Activated effector memory CD4-positive, alpha-beta T cell treated with Interleukin-2 at 50 U/mL for 16 hours (primary cell): Measurements from ENCODE around the gene FAM219A.

Experiments
- DNase-seq: peaks from one replicate; pipeline ENCODE4 v3.0.0-alpha.2; 2020

Gene FAM219A, protein sequence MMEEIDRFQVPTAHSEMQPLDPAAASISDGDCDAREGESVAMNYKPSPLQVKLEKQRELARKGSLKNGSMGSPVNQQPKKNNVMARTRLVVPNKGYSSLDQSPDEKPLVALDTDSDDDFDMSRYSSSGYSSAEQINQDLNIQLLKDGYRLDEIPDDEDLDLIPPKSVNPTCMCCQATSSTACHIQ

DNA sequence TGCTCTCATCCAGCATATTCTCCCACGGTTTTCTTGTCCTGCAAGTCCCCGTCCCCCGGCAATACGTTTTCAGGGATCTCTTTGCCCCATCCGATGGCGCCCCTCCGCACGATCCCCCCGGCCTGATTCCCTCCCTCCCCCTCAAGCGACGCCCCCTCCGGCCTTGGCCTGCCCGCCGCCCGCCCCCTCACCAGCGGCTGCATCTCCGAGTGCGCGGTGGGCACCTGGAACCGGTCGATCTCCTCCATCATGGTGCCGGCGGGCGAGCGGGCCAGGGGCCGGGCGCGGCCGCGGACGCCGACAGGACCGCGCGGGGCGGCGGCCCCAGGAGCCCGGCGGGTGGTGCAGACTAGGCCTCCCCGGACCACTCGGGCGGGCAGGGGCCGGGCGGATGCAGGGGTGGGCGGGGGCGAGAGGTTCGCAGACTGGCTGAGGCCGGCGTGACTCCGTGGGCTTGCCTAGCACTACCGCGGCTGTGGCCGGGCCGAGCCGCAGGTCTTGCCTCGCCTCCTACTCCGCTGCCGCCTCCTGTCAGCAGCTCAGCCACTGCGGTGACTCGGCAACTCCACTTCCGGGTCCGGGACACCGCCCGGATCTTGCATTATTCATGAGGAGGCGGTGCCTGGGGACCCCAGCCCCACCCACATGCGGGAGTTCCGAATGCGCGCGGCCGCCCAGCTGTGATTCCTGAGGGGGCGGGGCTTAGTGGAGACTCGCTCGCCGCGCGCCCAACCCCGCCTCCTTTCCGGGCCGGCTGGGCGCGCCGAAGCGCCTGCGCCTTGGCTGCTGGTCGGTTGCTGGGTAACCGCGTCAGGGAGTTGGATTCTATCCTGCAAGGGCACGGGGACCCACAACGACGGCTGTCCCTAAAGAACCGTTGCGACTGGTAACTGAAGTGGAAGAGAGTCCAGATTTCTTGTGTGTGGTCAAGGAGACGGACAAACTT lies at the start of gene FAM219A, which contains the start of gene DNAI1:
Gene FAM219A (minus strand): TSS at position 558 of the 946 bp plus-strand sequence. CDS start 307 bp downstream, at position 251.
Gene DNAI1 (plus strand): TSS at position 793 of the 946 bp plus-strand sequence. CDS start 201 bp downstream, outside the sequence.
- peak; percentile 99 for DNase-seq

DNA sequence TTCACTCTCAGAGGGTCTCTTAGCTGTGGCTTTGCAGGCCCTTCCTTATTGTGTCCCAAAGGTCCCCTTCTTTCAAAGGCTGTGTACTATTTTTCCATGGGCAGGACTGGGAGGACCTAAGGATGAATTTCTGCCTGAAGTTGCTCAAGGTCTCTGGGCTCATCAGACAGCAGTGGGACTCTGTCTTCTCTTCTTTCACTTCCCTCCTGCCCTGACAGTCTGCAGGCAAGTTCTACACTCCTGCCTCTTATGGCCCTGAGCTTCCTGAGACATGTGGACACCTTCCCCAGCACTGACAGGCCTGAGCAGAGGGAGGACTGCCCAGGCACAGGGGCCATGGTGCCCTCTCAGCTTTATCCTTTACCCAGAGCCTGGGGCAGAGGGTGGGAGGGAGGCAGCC lies 49.6 kb upstream of the FAM219A start:
- no peak for DNase-seq

DNA sequence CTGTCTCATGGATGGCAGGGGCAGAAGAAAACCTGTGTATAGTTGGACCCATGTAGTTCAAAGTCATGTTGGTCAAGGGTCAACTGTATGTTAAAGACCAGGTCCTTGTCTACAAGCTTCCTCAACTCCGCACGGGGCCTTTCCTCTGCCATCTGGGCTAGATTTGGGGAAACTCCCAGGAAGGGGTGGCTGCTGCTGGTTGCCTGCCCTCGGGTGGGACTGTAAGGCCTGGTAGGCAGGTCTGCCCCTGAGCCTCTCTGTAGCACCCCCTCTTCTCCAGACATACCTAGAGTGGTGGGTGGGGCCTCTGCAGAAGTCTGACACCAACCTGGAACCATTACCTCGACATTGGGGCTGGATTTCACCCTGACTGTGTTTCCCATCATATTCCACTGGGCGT lies 49.2 kb upstream of the FAM219A start:
- DNase-seq, result no peak

DNA sequence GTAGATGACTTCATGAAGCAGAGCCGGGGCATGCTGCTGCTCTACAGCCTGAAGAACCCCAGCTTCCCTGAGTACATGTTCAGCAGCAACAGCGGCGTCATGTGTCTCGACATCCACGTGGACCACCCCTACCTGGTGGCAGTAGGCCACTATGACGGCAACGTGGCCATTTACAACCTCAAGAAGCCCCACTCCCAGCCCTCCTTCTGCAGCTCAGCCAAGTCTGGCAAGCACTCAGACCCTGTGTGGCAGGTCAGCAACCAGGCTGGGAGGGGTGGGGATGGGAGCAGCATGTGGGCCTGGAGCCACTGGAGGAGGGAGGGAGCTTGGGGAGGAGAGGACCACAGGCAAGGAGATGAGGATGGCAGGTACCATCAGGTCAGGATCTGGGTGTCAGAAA lies 48.3 kb upstream of the FAM219A start:
- DNase-seq, result no peak

DNA sequence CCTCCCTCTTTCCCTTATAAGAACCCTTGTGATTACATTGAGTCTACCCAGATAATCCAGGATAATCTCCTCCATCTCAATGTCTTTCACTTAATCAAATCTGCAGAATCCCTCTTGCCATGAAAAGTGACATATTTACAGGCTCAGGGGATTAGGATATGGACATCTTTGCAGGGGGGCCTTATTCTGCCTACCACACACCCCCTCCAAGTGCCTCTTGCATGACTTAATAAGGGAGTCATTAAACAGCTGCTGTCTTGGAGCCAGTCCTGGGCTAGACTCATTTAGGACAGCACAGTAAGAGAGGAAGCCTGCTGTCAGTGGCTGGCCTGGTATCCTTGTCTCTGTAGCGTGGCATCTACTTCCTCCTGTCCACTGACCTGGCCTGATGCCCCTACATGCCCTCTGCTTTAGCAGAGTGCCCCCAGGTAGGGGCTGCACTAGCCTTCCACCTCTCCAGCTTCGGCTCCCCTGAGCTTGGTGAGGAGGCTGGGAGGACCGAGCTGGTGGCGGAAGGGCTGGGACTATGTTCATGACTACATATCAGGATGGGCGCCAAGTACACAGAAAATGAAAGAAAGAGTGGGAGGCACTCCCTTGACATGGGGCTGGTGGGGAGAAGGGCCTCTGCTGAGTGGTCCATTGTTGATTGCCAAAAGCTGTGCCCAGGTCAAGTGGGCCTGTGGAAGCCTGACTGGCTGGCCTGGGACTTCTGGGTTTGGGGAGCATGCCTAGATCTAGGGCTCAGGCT lies 47.2 kb upstream of the FAM219A start:
- no peak for DNase-seq

DNA sequence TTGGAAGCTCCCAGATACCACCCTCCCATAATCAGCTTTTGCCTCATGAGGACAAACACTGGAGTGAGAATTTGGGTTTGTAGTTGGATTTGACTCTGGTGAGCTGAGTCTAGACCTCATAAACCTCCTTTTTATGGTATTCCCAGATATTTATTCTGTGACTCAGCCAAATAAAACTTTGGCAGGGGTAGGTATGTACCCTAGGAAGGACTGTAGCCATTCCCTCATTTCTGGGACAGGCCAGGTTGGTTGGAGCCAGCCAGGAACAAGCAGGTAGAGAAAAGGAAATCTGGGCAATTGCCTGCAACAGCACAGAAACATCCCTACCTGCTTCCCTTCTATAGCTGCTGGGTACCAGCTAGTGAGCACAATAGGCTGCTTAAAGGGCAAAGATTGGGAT lies 45.0 kb upstream of the FAM219A start:
- no peak for DNase-seq

DNA sequence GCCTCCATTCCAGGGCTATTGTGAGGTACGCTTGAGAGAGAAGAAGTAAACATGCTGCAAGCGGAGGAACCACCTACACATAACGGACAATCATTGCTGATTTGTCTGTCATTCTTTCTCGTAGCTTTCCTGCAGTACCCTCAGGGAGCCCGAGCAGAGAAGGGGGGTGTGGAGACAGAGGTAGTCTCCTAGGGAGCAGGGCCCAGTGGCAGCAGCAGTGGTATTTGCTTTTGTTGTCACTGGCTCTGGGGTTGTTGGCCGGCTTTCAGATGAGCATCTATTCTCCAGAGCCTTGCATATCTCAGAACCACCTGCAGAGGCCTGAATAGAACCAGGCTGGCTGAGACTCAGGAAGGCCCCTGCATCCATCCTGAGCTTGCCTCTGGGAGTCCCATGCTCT lies 44.5 kb upstream of the FAM219A start:
- no peak for DNase-seq

DNA sequence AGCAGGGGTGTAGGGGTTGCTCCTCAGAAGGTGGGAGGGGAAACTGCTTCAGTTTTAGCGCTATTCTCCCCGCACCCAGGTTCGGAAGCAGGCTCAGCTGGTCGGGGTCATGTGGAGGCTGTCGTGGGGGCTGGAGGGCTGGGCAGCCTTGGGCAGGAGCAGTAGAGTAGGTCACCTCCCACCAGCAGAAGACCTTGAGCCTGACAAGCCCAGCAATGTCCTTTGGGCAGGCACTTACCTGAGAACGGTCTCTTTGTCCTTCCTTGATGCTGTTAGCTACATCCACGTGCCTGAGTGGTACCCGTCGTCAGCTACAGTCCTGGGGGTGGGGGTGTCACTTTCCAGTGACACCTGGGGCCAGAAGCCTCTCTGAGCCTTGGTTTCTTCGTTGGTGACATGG lies 44.1 kb upstream of the FAM219A start:
- no peak for DNase-seq

DNA sequence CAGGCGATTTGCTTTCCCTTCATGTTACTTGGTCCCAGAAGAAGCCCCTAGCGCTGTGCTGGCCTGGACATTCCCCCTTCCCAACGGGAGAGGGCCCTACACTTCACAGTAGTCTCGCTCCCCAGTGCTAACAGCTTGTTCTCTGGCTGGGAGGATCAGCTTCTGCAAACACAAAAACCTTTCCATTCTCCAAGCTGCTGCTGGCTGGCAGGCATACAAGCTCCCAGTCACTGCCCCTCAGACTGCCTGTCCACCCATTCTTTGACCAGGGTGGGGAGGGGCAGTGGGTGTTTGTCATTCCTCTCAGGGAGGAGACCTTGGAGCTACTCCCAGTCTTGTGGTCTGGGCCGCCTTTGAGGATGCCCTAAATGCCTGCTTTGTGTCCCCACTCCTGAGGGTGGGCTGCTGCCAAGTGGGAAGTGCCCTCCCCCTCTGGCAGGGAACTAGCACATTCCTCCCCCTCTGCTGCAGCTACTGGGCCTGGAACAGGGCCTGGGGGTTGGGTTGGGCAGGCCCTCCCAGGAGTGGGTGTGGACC lies 43.6 kb upstream of the FAM219A start:
- no peak for DNase-seq

DNA sequence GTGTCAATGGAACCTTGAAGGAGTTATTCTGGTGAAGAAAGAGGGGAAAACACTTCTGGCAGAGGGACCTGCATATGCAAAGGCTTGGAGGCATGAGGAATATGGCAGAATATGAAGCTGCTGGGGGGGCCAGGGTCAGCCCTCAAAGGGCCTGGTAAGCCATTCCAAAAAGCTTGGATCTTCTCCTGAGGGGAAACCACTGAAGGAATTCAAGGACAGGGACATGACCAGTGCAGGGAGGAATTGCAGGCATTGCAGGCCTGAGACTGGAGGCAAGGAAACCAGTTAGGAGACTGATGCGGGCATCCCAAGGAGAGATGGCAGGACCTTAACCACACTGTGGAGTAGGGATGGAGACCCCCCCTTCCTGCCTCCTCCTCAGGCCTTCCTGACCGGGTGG lies 43.0 kb upstream of the FAM219A start:
- DNase-seq, result no peak

DNA sequence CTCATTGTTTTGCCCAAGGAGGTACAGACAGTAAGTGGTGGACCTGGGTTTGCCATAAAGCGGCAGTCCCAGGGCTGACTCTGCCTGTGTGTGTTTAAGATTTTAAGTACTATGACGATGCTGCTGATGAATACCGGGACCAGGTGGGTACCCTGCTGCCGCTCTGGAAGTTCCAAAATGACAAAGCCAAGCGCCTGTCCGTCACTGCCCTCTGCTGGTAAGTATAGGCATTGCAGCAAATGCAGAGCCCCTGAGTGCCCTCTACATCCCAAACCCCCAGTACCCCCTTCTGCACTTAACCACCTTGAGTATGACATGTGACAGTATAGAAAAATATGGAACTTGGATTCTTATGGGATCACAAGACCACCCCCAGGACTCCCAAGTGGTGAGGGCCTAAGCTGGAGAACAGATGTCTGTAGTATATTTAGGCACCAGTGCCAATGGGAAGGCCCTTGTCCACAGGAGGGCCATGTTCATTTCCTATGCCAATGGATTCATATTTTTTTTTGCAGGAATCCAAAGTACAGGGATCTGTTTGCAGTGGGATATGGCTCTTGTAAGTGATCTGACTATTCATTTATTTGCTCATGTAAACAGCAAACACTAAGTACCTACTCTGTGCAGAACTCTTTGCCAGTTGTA lies 42.4 kb upstream of the FAM219A start:
- DNase-seq, result peak; percentile 50

DNA sequence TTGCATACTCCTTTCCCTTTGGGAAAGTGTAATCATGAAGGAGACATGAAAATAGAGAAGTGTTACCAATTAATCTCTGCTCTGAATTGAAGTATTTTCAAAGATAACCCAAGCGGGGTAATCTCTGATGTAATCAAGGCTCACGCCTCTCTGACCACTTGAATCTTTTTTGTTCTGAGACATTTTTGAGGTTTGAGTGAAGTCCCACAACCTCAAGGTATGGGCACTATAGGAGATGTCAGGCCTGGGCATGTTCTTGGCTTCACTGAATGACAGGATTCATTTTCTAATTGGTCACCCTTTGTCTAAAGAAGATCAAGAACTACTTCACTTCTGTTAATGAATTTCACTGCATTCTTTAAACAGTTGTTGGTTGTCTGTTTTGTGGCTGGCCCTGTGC lies 40.7 kb upstream of the FAM219A start:
- DNase-seq, result no peak

DNA sequence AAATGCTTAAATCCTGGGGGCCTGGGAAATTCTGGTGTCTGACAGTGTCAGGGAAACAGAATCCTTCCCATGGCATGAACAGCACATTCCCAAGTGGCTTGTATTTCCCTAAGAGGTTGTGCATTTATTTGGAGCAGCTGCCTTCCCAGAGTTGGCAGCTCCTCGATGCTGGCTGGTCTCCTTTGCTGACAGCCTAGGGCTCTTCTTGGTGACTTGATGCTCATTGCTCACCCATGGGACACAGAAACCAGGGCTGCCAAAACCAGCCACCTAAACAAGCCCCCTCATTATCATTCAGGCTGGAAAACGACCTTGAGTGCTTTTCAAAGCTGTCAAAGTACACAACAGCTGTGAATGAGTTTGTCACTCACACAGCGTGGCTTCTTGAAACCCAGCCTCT lies 40.2 kb upstream of the FAM219A start:
- no peak for DNase-seq

DNA sequence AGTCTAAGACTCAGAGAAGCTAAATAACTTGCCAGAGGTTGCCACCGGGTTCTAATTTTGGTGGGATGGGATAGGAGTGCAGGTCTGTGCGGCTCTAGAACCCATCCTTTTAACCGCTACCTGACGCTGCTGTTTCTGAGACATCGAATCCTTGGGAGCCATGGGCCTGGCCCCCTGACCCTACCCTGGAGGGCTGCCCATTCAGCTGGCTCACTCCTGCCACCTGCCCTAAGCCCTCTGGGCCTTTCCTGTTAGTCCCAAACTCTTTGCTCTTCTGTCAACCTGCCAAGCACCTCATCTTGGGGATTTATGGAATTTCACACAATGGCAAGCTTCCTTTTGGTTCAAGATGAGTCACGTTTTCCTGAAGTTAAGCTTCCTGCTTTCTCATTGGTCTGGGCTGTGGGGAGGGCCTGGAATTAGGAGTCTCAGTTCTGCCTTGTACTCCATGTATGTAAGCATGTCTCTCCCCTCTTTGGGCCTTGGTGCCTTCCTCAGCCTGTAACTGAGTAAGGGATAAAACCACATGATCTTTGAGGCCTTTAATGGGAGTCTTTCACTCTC lies 37.9 kb upstream of the FAM219A start:
- DNase-seq, result no peak

DNA sequence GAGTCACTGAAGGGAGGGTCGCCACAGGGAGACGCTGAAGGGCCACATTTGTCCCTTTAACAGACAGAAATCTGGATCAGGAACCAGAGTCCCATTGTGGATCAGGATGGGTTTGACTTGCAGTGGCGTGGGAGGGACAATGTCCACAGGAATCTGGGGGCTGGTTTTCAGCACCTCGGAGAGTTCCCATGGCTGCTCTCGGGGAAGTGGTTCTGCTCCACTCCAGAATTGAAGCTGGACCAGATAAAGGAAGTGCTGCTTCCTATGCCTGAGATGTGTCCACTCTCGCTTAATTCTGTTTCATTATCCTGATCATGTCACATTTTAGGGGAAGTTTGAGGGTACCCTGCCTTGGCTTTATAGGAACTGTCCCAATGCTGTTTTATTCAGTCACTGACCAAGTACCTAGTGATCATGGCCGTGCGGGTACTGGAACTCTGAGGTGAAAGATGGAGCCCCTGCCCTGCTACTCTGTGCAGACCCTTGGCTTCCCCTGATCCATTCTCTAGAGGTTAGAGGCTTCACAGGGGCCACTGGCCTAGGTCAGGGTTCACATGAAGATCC lies 35.7 kb upstream of the FAM219A start:
- no peak for DNase-seq

DNA sequence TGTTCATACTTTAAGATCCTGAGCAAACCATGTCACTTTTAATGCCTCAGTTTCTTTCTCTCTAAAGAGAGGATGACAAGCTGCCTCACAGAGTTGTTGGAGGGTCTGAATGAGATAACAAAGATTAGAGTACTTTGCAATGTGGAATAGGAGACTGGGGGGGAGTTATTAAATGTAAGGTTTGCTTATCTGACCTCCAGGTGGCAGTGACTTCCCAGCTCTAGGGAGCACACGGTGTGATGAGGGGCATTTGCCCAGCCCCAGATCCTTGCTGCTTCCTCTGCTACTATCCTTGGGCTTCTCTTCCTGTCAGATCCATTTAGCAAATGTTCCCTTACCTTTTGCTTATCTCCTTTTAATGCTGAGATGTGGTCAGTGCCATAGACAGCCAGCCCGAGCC lies 33.7 kb upstream of the FAM219A start:
- DNase-seq, result no peak

DNA sequence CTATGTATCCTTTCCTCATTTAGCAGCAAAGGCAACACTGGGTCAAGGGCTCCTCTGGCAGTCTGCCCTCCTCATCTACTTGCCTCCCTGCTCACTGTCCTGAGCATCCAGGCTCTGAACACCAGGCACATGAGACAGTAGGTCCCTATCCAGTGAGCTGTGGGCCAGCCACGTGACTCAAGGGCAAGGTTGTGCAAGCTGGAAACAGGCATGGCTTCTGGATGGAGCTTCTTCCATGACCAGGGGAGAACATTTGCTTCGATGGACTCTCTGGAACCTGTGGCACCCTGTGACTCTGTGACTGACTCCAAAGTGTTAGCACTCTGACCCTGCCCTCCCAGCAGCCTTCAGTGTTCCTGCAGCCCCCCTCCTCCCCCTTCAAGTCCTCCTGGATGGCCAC lies 33.2 kb upstream of the FAM219A start:
- DNase-seq, result no peak

DNA sequence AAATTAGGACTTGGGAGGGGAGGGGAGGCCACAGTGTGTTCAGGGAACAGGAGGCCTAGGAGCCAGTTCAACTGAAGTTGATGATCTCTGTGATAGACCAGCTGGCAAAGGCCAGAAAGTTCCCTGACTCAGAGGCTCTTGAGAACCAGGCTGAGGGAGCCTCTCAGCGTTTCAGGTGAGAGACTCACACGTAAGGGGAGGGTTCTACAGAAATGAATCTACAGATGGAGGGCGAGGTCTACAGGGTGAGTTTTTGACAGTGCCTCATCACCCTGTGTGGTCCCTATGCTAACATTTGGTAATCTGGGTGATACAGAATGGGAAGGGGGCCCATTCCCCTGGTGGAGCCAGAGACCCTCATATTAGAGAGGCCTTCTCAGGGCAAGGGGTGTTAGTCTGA lies 32.4 kb upstream of the FAM219A start:
- DNase-seq, result no peak

DNA sequence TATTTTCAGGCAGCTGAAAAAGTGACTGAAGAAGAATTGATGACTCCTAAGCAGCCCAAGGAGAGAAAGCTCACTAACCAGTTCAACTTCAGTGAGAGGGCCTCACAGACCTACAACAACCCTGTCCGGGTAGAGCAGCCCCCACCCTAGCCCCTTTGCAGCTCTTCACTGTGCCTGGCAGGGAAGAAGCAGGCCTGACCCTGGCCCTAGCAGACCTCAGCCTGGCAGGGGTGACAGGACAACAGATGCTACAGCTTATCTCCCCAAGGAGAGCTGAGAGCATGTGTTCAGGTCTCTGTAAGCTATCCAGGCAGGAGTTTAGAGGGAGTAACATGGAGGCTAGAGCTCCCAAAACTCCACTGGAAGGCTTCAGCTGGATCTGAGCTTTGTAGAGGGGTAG lies 32.0 kb upstream of the FAM219A start:
- no peak for DNase-seq

DNA sequence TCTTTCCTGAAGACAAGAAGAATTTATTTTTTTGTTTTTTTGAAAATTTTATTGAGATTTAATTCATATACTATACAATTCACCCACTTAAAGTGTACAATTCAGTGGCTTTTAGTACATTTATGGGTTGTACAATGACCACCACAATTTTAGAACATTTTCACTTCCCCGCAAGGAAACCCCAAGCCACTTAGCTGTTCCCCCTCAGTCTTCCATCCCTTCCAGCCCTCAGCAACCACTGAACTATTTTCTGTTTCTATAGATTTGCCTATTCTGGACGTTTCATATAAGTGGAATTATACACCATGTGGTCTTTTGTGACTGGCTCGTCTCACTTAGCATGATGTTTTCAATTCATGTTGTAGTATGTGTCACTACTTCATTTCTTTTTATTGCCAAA lies 28.2 kb upstream of the FAM219A start:
- no peak for DNase-seq

DNA sequence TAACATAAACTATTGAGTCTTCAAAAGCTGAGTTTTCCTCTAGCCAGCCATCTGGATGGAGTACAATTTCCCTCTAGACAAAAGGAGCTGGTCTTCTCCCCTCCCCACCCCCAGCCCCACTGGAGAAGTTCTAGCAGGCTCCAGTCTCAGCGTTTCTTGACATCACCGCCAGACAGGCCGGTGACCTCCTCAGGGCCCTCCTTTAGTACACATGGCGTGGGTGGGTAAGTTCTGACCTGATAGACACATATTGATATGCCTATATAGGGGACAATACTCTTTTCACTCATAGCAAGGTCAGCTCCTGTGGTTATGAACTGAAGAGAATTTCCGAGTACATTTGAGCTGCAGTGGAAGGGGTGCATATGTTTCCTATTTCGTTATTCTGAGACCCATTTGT lies 27.5 kb upstream of the FAM219A start:
- DNase-seq, result no peak

DNA sequence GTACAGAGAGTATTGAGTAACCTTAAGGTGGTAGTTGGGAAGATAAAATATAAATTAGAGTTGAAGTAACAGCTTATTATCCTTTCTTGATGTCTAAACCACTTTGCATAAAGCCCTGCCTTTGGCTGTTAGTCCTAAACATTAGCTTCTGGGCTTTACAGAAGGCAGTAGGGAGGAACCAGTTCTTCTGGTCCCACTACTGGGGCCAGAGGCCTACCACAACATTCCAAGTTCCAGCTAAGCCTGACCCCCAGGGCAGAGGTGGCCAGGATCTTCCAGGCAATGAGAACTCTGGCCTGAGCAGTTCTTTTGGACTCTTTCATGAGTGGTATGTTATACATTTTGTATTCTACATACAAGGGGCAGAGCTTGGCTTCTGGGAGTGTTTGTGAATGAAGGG lies 26.3 kb upstream of the FAM219A start:
- no peak for DNase-seq
